ENCODE results near the gene MRPL42. TPM values are rescaled to one million over a fixed set of nuclear protein-coding genes. Genes with fewer than 3 reads are reported as not detected.

MRPL42 gene
- total RNA-seq, 1 donor from 2014 or later = 21.4 TPM

GRCh38 chr12:93541578-93542225 is 74.4 kb downstream of the MRPL42 start:
- TF ChIP-seq POLR2A (IDR thresholded peaks at IDR 0.05) (no peak), CTCF (IDR thresholded peaks at IDR 0.05) (no peak), POLR2AphosphoS5 (IDR thresholded peaks at IDR 0.05; ENCODE audit: insufficient read depth in 1 of 2, low read depth in 1 of 2) (no peak)

GRCh38 chr12:93547778-93548177 is 80.5 kb downstream of the MRPL42 start:
- intact Hi-C loops (cut with DNase I) = no loop called here
- H3K36me3 ChIP-seq = peaks cover 0 to 7% of the 10 kb centered on the region in 2 donors
- TF ChIP-seq POLR2AphosphoS5 (IDR thresholded peaks at IDR 0.05; ENCODE audit: insufficient read depth in 1 of 2, low read depth in 1 of 2) (no peak), POLR2A (IDR thresholded peaks at IDR 0.05) (no peak), CTCF (IDR thresholded peaks at IDR 0.05) (no peak)
- peak in 1 of 2 donors; percentile 32 for DNase-seq (ENCODE audit: extremely low spot score in 2 of 2)
- no peaks in the 10 kb centered on the region for H3K27me3 ChIP-seq
- no peaks in the 10 kb centered on the region for H3K9me3 ChIP-seq
- H3K4me1 ChIP-seq = no peaks in the 10 kb centered on the region
- no peak overlapping the region for H3K27ac ChIP-seq
- no peak overlapping the region for H3K4me3 ChIP-seq

More at GRCh38 chr12:93541578-93542225, 74.4 kb downstream of the MRPL42 start:
- Histone ChIP-seq H3K27ac (no peak overlapping the region), H3K4me1 (peaks cover 10% of the 10 kb centered on the region), H3K4me3 (no peak overlapping the region), H3K27me3 (no peaks in the 10 kb centered on the region), H3K9me3 (no peaks in the 10 kb centered on the region), H3K36me3 (peaks cover 0 to 17% of the 10 kb centered on the region in 2 donors)
- DNase-seq (ENCODE audit: extremely low spot score in 2 of 2) = no peak
- intact Hi-C loops (cut with DNase I) = no loop called here

GRCh38 chr12:93549174-93549573 is 81.9 kb downstream of the MRPL42 start:
- Histone ChIP-seq H3K4me3 (no peak overlapping the region), H3K27ac (no peak overlapping the region), H3K9me3 (no peaks in the 10 kb centered on the region), H3K4me1 (no peaks in the 10 kb centered on the region), H3K36me3 (no peaks in the 10 kb centered on the region), H3K27me3 (no peaks in the 10 kb centered on the region)
- TF ChIP-seq POLR2A (IDR thresholded peaks at IDR 0.05) (no peak), CTCF (IDR thresholded peaks at IDR 0.05) (no peak), POLR2AphosphoS5 (IDR thresholded peaks at IDR 0.05; ENCODE audit: insufficient read depth in 1 of 2, low read depth in 1 of 2) (no peak)
- DNase-seq (ENCODE audit: extremely low spot score in 2 of 2) = peak in 1 of 2 donors; percentile 67
- intact Hi-C loops (cut with DNase I) = no loop called here

GRCh38 chr12:93550748-93551611 is 83.7 kb downstream of the MRPL42 start:
- no peak for TF ChIP-seq CTCF (IDR thresholded peaks at IDR 0.05)
- no peak for TF ChIP-seq POLR2A (IDR thresholded peaks at IDR 0.05)
- TF ChIP-seq POLR2AphosphoS5 (IDR thresholded peaks at IDR 0.05; ENCODE audit: insufficient read depth in 1 of 2, low read depth in 1 of 2) = no peak
- no peaks in the 10 kb centered on the region for H3K9me3 ChIP-seq
- H3K27me3 ChIP-seq = no peaks in the 10 kb centered on the region
- no peaks in the 10 kb centered on the region for H3K36me3 ChIP-seq
- H3K4me1 ChIP-seq = no peaks in the 10 kb centered on the region
- intact Hi-C loops (cut with DNase I) = no loop called here
- H3K27ac ChIP-seq = no peak overlapping the region
- no peak overlapping the region for H3K4me3 ChIP-seq
- DNase-seq (ENCODE audit: extremely low spot score in 2 of 2) = peak in 1 of 2 donors; percentile 72

Data from vagina (tissue), 2 donors.